Transverse colon (tissue), 4 donors: ENCODE data around the gene CABP7. TPM values are rescaled to one million over a fixed set of nuclear protein-coding genes. Genes with fewer than 3 reads are reported as not detected.

Experiments
- DNase-seq: peaks from one replicate; pipeline ENCODE4 v3.0.0-alpha.2; 2019
- H3K27ac ChIP-seq, 4 donors: fragments of 200-600 bp; sonication (generic); 2 replicates each; pipeline ENCODE4 v1.5.1; 2016 to 2018; ENCODE audit warnings: inconsistent platforms in 4 of 4
- H3K27me3 ChIP-seq: fragments of 200-600 bp; sonication (generic); 2 replicates; pipeline ENCODE4 v1.5.1; 2017; ENCODE audit warnings: inconsistent platforms
- H3K36me3 ChIP-seq, 4 donors: fragments of 200-600 bp; sonication (generic); 2 replicates each; pipeline ENCODE4 v1.5.1; 2017 to 2019; ENCODE audit warnings: inconsistent platforms in 4 of 4
- H3K4me1 ChIP-seq, 4 donors: fragments of 200-600 bp; sonication (generic); 2 replicates each; pipeline ENCODE4 v1.5.1; 2017 to 2020; ENCODE audit warnings: inconsistent platforms in 4 of 4
- H3K4me3 ChIP-seq, 4 donors: fragments of 200-600 bp; sonication (generic); 1 replicate in 1 of 4; 2 replicates in 3 of 4; pipeline versions ENCODE4 v1.5.1 to v1.6.1; 2017 to 2019; ENCODE audit warnings: inconsistent platforms in 4 of 4
- H3K9me3 ChIP-seq, 2 donors: fragments of 200-600 bp; sonication (generic); 2 replicates each; pipeline ENCODE4 v1.5.1; 2017 to 2019; ENCODE audit warnings: inconsistent platforms in 2 of 2
- CTCF ChIP-seq, 5 experiments: fragments of 200-600 bp in 3 of 5; fragments of 450-650 bp in 2 of 5; sonication (generic) in 3 of 5; IDR thresholded peaks; 1 replicate in 2 of 5; 2 replicates in 3 of 5; pipeline ENCODE4 v1.5.1; 2016 to 2017; ENCODE audit warnings: antibody characterized with exemption in 5 of 5, inconsistent platforms in 3 of 5, mild to moderate bottlenecking in 2 of 5, moderate library complexity in 1 of 5
- EP300 ChIP-seq: sonication (generic); formaldehyde crosslinking; IDR thresholded peaks from one replicate; pipeline ENCODE4 v1.6.1; 2017; ENCODE audit warnings: antibody characterized with exemption, low read depth
- POLR2A ChIP-seq: fragments of 450-650 bp; IDR thresholded peaks from one replicate; pipeline ENCODE4 v1.6.1; 2016; ENCODE audit warnings: antibody characterized with exemption, mild to moderate bottlenecking, moderate library complexity
- POLR2AphosphoS5 ChIP-seq, 3 donors: sonication (generic); formaldehyde crosslinking; IDR thresholded peaks; one replicate each; pipeline ENCODE4 v1.6.1; 2016; ENCODE audit warnings: antibody characterized with exemption in 3 of 3
- WGBS, 2 donors: methylation state at CpG; one replicate each; pipeline ENCODE4 v1.1.5; 2018; ENCODE audit warnings: low coverage in 1 of 2; 5-methylcytosine and 5-hydroxymethylcytosine counted together
- in situ Hi-C, 4 donors: fragments of 200-750 bp; cut with MboI; loops; one replicate each; pipeline versions ENCODE4 v1.15.0 to v1.15.1; 2017; ENCODE audit warnings: low sequenced_read_pairs in 3 of 4, low pct_ligation_motif_present in 1 of 4, low pct_unique_long_range_greater_than_20kb in 1 of 4
- intact Hi-C: fragments of 100-400 bp; cut with DNase I; formaldehyde crosslinking; loops from one replicate; pipeline ENCODE4 v1.15.1; 2023; ENCODE audit warnings: low total_unique reads
- total RNA-seq, 4 donors: library from RNA; depleted of rRNA; stranded (reverse); fragments of >200 nt; gene quantifications; one replicate each; pipeline ENCODE4 v1.1.0, GENCODE V29; 2016

The CABP7 gene
- not detected for total RNA-seq

- Histone ChIP-seq H3K4me3 (peak within 1 kb of the TSS in 2 of 4 donors; percentile 14 to 26), H3K36me3 (no peaks in the 10 kb centered on the region), H3K9me3 (no peaks in the 10 kb centered on the region), H3K27me3 (peaks cover 66% of the 10 kb centered on the region), H3K4me1 (peaks cover 0 to 10% (median 5%) of the 10 kb centered on the region in 4 donors), H3K27ac (no peak within 1 kb of the TSS)
- intact Hi-C loops = no loop called here
- no peak for DNase-seq
- in situ Hi-C loops = no loop called here
- no peak for TF ChIP-seq CTCF (IDR thresholded peaks at IDR 0.05)
- no peak for TF ChIP-seq POLR2A
- TF ChIP-seq POLR2AphosphoS5 (IDR thresholded peaks at IDR 0.05) = no peak
- TF ChIP-seq EP300 = no peak
- WGBS, 2 donors = 0% methylated on average over 6 of the region's 115 CpGs; no CpG with 5 or more reads in 1 of the 2 donors
Measured at GRCh38 chr22:29719899-29720645, at the start of gene CABP7. TSS of gene CABP7 (plus strand) at chr22:29720003. CDS start at chr22:29720425, 422 bp downstream.

GRCh38 chr22:29670626-29671025, 49.2 kb upstream of the CABP7 start:
- 96% methylated on average over 3 of the region's 3 CpGs; no CpG with 5 or more reads in 1 of the 2 donors for WGBS, 2 donors
- H3K36me3 ChIP-seq = peaks cover 0 to 55% (median 15%) of the 10 kb centered on the region in 4 donors
- H3K27me3 ChIP-seq = no peaks in the 10 kb centered on the region
- no peak for DNase-seq
- TF ChIP-seq EP300 (no peak), POLR2A (no peak), POLR2AphosphoS5 (IDR thresholded peaks at IDR 0.05) (no peak), CTCF (IDR thresholded peaks at IDR 0.05) (no peak)
- H3K4me3 ChIP-seq = no peak overlapping the region
- in situ Hi-C loops (no loop called here), intact Hi-C loops (no loop called here)
- no peaks in the 10 kb centered on the region for H3K9me3 ChIP-seq
- H3K27ac ChIP-seq = no peak overlapping the region
- H3K4me1 ChIP-seq = no peaks in the 10 kb centered on the region

- no peak for TF ChIP-seq POLR2A
- no peak for TF ChIP-seq EP300
- TF ChIP-seq POLR2AphosphoS5 (IDR thresholded peaks at IDR 0.05) = no peak
- no peak for TF ChIP-seq CTCF (IDR thresholded peaks at IDR 0.05)
- in situ Hi-C loops (no loop called here), intact Hi-C loops (no loop called here)
- Histone ChIP-seq H3K4me3 (no peak overlapping the region), H3K9me3 (no peaks in the 10 kb centered on the region), H3K36me3 (peaks cover 0 to 72% (median 21%) of the 10 kb centered on the region in 4 donors), H3K4me1 (no peaks in the 10 kb centered on the region), H3K27me3 (no peaks in the 10 kb centered on the region), H3K27ac (no peak overlapping the region)
- DNase-seq = no peak
- 90% methylated on average over 14 of the region's 14 CpGs; no CpG with 5 or more reads in 1 of the 2 donors for WGBS, 2 donors
Measured at GRCh38 chr22:29673361-29674066, 46.3 kb upstream of the CABP7 start.

- intact Hi-C loops = no loop called here
- Histone ChIP-seq H3K4me1 (no peaks in the 10 kb centered on the region), H3K36me3 (peaks cover 0 to 72% (median 21%) of the 10 kb centered on the region in 4 donors), H3K27ac (no peak overlapping the region), H3K4me3 (no peak overlapping the region), H3K9me3 (no peaks in the 10 kb centered on the region), H3K27me3 (no peaks in the 10 kb centered on the region)
- WGBS, 2 donors = 93% methylated on average over 7 of the region's 8 CpGs; no CpG with 5 or more reads in 1 of the 2 donors
- in situ Hi-C loops = no loop called here
- TF ChIP-seq EP300 = no peak
- no peak for TF ChIP-seq POLR2A
- TF ChIP-seq CTCF (IDR thresholded peaks at IDR 0.05) = no peak
- TF ChIP-seq POLR2AphosphoS5 (IDR thresholded peaks at IDR 0.05) = no peak
- no peak for DNase-seq
Measured at GRCh38 chr22:29674121-29674520, 45.7 kb upstream of the CABP7 start.
